NCI-H460 (cell line): ENCODE results near the gene AP5B1. TPM values are rescaled to one million over a fixed set of nuclear protein-coding genes. Genes with fewer than 3 reads are reported as not detected.

Experiments
- DNase-seq: peaks from one replicate; pipeline ENCODE4 v3.0.0-alpha.2; 2016; ENCODE audit warnings: low read depth; ENCODE audit errors: extremely low read depth
- polyA plus RNA-seq: library from polyadenylated mRNA; depleted of rRNA; stranded (reverse); fragments of >200 nt; gene quantifications from 2 replicates; pipeline ENCODE4 v1.2.3, GENCODE V29; 2014; cell fraction: nucleus; rRNA removed
- total RNA-seq: library from RNA; depleted of rRNA; stranded (reverse); fragments of >200 nt; shearing (Covaris generic); gene quantifications from 2 replicates; pipeline ENCODE4 v1.2.3, GENCODE V29; 2014; rRNA removed

Gene AP5B1, protein sequence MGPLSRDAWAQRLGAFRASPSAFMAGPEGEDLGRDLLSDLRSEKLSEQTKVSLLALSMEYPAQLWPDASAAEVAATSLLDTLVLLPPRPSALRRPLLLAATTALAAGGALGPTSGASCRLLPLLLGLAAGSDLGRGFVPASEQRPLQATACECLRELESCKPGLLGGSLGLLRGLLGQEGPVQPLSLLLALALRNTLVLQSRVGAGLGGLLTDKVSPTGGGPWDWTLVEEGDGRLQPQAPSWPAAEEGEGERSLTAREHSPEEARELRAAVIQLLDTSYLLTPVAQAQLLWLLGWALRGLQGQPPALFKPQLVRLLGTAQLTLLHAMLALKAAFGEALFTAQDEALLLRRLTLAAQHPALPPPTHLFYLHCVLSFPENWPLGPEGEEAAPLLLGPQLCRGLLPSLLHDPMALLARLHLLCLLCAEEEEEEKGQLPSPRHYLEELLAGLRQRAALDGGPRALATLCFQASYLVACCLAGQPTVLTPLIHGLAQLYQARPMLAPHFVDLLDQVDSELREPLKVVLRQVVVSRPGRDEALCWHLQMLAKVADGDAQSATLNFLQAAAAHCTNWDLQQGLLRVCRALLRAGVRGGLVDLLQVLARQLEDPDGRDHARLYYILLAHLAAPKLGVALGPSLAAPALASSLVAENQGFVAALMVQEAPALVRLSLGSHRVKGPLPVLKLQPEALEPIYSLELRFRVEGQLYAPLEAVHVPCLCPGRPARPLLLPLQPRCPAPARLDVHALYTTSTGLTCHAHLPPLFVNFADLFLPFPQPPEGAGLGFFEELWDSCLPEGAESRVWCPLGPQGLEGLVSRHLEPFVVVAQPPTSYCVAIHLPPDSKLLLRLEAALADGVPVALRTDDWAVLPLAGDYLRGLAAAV
- total RNA-seq, result 7.6 and 8.3 TPM in 2 replicates
- 19.0 and 24.2 TPM in 2 replicates for polyA plus RNA-seq

DNA sequence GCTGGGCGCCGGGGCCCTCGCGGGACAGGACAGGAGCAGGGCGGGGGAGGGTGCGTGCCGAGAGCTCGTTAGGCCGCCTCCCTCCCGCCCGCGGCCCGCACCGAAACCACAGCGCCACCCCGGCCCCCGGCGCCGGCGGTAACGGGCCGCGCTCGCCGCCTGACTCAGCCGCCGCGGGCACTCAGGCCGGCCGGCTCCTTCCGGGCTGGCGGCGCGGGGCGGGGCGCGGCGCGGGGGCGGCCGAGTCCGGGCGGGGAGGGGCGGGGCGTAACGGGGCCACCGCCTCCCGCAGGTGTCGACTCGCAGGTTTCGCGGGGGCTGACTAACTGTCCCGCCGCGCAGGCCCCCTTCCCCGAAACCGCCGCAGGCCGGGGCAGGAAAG, at the start of gene AP5B1:
TSS of gene AP5B1 (minus strand) at position 207 of the 382 bp plus-strand sequence. CDS start 385 bp downstream, outside the sequence.
- DNase-seq, result peak; percentile 48

DNA sequence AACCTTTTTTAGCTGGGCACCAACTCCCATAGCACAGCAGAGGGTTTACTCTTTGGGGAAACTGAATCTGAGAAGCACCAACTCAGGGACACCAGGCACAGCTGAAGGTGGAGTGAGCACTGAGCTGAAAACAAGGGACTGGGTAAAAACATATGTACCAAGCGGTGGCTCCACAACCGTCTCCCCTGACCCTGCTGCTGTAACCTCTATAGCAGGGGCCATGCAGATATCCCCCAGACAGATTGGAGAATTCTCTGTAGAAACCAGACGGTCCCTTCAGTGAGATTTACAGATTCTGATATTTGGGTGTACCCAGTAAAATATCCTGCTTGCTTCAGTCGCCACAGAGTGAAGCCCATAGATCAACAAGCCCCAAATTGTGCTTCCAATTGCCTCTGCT, 48.7 kb upstream of the AP5B1 start:
- no peak for DNase-seq

DNA sequence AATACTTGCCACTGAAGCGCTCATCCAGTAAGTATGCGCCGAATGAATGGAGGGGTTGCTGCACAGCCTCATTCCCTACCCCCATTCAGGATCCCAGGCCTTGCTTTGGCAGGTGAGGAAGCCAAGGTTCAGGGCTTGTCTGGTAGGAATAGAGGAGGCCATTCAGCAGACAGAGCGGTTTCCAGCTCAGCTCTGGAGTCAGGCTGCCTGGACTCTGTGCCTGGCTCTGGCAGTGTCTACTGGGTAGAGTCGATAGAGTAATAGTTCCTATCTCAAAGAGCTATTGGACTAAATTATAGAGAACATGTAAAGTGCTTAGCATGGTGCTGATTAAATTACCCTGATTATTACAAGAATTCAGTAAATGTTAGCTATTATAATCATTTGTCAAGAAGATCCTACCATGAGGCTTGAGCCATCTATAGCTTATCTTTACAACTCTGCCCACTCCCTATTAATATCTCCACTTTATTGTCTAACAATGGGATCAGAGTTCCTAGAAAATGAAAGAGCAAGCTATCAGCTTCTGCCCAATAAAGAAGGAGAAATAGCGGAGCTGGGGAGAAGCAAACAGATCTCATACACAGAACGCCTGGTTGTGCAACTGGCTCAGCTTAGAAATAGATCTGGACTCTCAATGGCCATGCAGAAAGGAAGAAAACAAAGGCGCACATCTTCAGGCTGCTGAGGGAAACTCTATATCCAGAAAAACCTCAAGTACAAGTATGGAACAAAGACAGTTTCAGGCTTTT, 46.4 kb upstream of the AP5B1 start:
- DNase-seq, result no peak

DNA sequence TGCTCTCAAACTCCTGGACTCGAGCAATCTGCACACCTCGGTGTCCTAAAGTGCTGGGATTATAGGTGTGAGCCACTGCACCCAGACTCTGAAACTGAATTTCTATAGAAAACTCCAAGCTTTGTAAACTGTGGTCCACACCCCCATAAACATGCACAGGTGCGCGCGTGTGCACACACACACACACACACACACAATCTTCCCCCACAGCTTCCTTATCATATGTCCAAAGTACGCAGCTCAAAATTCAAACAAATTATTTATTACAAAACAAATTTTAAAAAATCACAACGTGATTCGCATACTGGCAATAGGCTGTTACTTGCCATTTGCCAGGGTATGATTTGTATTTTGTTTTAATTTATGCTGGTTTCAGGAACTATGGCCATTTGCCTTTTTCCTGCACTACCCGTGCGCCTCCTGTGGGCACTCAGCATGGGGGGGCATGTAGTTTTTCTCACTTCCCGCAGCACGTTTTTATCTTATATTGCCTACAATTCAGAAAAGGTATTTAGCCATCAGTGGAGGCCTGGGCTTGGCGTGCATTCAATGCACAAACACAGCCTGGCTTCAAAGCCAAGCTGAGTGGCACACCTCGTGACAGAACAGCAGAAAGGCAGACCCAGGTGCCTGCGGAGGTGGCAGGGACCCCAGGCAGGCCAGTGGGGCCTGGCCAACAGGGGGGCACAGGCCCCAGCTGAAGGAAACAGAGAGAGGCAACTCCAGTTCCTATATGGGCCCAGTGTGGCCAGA, 42.2 kb upstream of the AP5B1 start:
- DNase-seq, result no peak

DNA sequence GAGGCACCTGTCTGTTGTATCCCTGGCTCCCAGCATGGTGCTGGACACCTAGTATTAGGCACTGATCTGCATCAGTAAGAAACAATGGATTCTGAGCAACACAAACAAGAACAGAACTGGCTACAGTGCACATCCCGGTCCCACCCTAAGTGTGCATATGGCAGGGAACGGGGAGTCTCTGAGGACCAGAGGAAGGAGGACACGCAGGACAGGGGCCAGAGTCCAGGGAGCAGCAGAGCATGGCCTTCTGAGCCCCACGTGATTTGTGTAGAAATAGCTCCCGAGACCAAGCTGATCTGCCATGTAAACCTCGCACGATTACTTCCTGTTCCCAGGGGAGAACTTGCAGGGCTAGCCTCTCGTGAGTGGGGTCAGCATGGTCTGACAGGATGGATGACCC, 40.3 kb upstream of the AP5B1 start:
- DNase-seq, result no peak

DNA sequence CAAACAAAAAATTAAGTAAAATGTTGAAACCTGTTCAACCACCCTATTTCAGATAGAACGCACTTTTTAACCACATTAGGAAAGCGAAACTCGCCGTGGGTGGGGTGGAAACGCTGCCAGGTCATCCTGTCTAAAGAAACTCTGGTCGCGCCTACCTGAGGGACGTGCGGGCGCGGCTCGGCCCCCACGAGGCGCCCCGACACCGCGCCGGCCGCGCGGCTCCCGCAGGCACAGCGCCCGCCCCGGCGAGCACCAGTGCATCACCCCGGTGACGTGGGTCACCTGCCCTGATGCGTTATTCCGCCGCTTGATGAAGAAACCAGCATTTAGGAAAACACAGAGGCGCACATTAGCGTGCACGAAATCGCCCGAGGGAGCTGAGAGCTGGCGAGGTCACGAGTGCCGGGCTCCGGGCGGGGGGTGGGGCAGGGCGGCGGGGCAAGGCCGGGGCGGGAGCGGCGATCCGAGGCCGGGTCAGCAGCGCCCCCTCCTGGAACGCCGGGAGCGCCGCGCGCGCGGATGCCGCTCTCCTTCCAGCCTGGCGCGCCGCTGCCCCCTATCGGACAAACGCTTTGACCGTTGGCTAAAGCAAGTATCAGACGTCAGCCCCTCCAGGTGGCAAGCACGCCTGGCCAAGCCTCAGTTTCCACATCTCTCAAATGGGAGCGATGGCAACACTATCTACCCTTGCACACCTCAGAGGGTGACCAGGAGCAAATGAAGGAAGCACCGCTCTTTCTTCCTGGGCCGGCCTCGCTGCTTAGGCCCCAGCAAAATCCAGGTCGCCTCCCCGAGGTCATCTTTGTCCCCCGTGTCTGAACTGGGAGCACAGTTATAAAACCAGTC, 37.3 kb upstream of the AP5B1 start:
- peak; percentile 80 for DNase-seq

DNA sequence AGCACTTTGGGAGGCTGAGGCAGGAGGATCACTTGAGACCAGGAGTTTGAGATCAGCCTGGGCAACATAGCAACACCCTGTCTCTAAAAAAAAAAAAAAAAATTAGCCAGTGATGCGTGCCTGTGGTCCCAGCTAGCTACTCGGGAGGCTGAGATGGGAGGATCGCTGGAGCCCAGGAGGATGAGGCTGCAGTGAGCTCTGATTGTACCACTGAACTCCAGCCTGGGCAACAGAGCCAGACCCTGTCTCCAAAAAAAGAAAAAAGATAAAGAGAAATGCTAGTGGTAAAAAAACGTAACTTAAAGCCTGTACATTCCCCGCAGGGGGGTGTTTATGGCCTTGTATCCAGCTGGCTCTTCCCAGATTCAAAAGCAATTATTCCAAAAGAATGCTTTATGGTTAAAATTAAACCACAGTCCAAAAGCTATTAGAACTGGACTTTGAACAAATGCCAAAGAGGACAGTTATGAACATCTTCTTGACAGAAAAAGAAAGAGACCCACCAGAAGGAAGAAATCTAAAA, 36.6 kb upstream of the AP5B1 start:
- DNase-seq, result no peak

DNA sequence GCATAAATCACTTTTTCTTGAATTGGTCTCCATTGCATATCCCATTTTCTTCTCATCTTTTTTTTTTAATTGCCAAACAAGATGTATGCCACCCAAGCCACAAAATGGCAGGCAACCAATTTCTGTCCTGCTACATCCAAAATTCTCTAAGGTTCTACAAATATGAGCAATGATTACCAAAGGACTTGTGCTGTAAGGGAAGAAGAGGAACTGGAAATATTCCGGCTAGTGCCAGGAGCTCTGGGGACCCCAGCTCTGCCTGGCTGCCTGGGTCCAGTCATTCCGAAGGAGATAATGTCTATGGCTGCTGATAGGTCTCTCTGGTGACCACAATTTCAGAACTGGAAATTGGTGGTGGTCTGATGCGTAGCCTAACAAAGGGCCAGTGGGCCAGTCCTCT, 35.9 kb upstream of the AP5B1 start:
- no peak for DNase-seq

DNA sequence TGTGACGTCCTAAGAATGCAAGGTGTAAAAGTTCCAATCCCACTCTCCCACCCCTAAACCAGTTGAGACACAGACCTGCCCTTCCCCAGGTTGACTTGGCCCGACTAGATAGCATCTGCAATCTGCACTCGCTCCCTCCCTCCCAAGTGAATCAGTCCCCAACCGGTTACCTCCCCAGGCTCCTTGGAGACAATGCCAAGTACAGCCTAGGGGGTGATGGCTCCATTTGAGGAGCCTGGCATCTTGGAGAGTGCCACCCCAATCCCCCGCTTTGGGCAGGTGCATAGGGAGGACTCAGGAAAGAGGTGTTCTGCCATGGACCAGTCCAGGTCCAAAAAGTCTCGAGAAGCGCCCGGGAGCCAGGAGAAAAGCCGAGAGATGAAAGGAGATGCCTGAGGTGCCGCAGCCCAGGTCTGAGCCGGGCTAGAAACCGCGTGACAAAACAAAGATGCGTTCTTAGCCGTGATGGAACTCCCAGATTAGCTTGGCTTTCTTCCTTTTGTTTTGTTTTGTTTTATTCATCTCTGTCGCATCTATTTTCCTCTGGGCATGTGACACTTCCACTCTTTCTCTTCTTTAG, 34.3 kb upstream of the AP5B1 start:
- DNase-seq, result no peak

DNA sequence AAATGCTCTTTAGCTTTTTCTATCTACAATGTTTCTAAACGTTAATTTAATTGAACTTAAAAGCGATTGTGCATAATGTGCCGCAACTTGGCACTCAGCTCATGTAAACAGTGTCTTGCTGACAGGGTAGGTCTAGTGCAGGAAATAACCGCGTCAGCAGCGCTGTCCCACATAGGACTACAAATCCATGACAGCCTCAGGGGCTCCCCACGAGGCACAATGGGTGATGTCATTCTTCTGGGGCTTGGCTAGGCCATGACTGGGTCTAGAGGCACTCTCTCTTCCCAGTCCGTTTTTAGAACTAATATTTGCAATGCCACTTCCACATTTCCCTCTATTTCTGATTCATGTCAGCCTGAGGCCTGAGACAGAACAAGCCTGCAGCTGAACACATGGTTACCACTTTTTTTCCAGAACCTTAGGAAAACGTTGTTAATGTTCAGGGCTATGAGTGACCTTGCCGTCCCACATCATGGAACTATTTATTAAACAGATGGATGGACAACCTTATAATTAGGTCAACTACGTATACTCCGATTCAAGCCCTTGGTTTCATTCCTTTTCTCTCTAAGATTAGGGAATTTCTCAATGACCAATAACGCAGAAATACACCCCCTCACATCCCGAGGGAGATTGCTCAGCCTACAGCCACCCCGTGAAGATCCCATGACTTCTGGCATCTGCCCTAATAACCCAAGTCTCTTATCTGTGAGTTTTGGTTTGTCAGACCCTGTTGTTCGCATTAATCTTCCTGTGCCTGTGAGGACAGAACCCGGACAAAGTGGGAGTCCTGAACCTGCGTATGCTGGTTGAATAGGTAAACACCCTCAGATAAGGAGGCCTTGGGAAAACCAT, 33.6 kb upstream of the AP5B1 start:
- DNase-seq, result no peak

DNA sequence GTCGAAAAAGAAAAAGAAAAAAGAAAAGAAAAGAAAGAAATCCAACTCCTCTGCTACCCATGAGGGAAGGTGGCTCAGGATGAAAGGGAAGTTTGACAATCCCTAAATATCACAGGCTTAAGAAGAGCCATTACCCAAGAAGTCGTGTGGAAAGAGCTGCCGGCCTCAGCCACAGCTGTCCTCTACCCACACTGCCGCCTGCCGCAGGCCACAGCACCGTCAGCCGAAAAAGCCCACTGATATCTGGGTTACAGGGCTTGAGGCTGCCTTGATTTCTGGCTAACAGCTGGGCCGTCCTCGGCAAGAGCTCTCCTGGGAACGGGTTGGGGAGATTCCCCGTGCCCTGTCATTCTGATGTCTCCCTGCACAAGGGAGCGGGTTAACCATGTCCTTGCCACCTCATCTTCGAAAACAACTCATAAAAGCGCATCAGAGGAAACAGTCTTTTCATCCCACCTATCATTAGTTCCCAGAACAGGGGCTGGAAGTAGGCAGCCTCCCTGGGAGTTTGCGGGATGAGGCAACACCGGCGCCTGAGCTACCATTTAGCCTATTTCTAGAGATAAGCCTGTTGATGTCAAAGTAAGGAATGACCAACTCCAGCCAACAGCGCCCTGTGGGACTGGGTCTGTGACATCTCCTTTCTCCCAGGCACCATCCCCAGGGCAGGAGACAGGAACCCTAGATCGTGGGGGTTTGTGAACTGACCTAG, 31.1 kb upstream of the AP5B1 start:
- no peak for DNase-seq

DNA sequence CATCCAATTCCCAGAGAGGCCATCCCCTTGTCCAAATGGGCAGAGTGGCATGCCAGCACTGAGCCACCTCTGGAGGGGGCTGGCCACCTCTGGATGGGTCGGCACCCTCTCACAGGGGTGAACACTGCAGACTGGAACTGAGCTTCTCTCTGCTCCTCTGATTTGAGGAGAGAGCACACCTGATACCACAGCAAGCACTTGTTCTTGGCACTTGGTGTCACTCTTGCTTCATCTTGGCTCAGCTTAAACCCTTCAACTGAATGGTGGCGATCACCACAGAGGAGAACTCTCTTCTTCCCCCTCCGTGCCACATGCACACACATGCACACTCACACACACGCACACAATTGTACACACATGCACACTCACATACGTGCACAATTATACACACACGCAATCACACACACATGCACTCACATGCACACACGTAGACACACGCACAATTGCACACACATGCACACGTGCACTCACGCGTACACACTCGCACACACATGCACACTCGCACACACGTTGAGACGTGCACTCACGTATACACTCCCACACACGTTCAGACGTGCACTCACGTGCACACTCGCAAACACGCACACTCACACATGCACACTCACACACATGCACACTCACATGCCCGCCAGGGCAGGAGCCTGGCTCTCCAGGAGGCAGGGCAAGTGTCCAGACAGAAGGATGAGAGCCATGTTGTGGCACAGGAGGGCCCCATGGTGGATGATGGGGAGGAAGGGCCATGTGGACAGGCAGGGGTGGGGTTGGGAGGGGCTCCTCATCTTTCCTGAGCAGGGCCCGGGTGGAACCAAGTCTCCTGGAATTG, 29.5 kb upstream of the AP5B1 start:
- DNase-seq, result no peak

DNA sequence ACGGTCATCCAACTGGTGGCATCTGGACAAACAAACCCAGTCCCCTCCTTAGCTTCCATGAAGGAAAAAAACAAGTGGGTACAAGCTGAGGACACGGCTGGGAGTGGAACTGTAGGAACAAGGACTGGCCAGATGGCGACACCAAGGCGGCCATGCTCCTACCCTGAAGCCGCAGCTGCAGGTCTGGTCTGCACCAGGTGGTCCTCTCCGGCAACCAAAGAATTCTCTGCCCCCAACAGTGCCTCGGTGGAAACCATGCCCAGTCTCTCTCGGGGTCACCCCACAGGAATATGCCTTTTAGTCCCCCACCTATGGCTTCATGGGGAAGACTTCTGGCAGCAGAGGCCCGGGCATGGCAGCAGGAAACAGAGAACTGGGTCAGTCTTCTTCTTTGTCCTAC, 28.7 kb upstream of the AP5B1 start:
- no peak for DNase-seq

DNA sequence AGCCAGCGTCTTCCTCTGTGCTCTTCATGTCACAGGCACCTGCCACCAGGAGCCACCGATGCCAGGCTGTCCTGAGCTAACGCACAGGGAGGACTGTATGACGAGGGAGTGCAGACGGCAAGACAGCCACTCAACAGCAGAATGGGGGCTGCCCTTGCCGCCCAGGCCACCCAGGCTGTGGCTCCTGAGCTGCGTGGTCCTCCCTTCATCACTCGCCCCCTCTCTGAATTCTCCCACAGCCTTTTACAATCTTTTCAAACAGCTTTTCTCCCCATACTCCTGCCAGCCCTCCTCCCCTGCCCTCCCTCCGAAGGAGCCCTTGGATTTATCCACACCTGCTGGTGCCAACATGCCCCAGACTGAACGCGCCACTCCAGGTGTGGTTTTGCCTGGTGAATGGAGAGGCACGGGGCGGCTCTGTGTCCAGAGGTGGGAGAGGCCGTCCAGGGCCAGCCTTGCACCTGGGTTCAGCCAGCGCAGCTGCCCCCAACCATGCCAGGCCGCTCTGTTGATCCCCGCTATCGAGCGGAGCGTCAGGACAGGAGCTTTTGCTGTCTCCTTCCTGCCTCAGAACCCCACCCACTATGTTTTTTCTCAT, 28.1 kb upstream of the AP5B1 start:
- DNase-seq, result no peak

DNA sequence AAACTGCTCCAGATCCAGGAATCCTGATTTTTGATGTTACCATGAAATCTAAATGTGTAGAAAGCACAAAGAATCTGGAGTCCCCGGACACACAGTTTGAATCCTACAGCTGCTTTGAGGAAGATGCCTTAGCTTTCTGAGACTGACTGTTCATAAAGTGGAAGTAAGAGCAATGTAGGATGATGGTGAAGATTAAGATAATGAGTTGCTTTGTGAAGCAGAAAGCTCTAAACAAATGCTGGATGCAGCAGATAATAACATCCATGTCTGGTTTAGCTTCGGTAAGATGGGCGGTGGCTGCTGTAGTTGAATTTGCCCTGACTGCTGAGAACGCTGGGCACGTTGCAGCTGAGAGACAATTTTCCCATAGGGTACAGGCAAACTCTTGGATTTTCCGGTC, 26.2 kb upstream of the AP5B1 start:
- no peak for DNase-seq
